HG03520 (cell line): ENCODE results near the gene GNG3.
"Not testable (repeated sequence)": the region's sequence is repeated elsewhere in the genome, so short reads cannot be mapped to it uniquely, and the experiment has no call there.

ENCODE experiments used
- ATAC-seq: cut with Tn5 transposase; IDR thresholded peaks from one replicate; pipeline ENCODE4 v1.9.1; 2021; ENCODE audit warnings: mild to moderate bottlenecking, moderate library complexity; ENCODE audit not compliant: unreplicated experiment

The GNG3 gene

GRCh38 chr11:62716206-62716605 lies 8.7 kb downstream of the GNG3 start:
- no peak for ATAC-seq

GRCh38 chr11:62716816-62717215 lies 9.3 kb downstream of the GNG3 start:
- ATAC-seq: no peak

GRCh38 chr11:62719302-62719978 lies 12.0 kb downstream of the GNG3 start:
- ATAC-seq: no peak

GRCh38 chr11:62721994-62722393 lies 14.5 kb downstream of the GNG3 start:
- no peak for ATAC-seq

GRCh38 chr11:62724171-62724570 lies 16.7 kb downstream of the GNG3 start:
- ATAC-seq: no peak

GRCh38 chr11:62725646-62726045 lies 18.2 kb downstream of the GNG3 start:
- ATAC-seq: no peak

GRCh38 chr11:62726156-62726914 lies 18.9 kb downstream of the GNG3 start:
- ATAC-seq: peak; percentile 8

- ATAC-seq: no peak
Observed at GRCh38 chr11:62726915-62727164, 19.4 kb downstream of the GNG3 start.

- peak; percentile 71 for ATAC-seq
Observed at GRCh38 chr11:62727165-62727871, 19.8 kb downstream of the GNG3 start, which contains the start of gene HNRNPUL2. HNRNPUL2 (minus strand) TSS chr11:62727457; CDS start chr11:62727156, 301 bp downstream.

GRCh38 chr11:62727872-62728170 lies 20.3 kb downstream of the GNG3 start:
- ATAC-seq: peak; percentile 48

GRCh38 chr11:62728171-62728988 lies 20.9 kb downstream of the GNG3 start, which contains the start of gene TTC9C:
TTC9C (plus strand) TSS chr11:62728486; CDS start chr11:62728849, 363 bp downstream.
- no peak for ATAC-seq

GRCh38 chr11:62730076-62730475 lies 22.6 kb downstream of the GNG3 start:
- ATAC-seq: not testable (repeated sequence)

GRCh38 chr11:62732830-62733229 lies 25.4 kb downstream of the GNG3 start:
- ATAC-seq: no peak

GRCh38 chr11:62737196-62737595 lies 29.7 kb downstream of the GNG3 start:
- ATAC-seq: no peak

- ATAC-seq: no peak
Observed at GRCh38 chr11:62747475-62748160, 40.1 kb downstream of the GNG3 start.

- not testable (repeated sequence) for ATAC-seq
Observed at GRCh38 chr11:62749931-62750330, 42.5 kb downstream of the GNG3 start.

- no peak for ATAC-seq
Observed at GRCh38 chr11:62752177-62752785, 44.8 kb downstream of the GNG3 start.

- ATAC-seq: no peak
Observed at GRCh38 chr11:62752994-62753735, 45.7 kb downstream of the GNG3 start.
